LNCaP clone FGC (cell line): ENCODE data around the gene SNX14.

ENCODE experiments used
- DNase-seq: peaks from one replicate; pipeline ENCODE4 v3.0.0-alpha.2; 2011; ENCODE audit warnings: low read depth
- H3K4me3 ChIP-seq: 2 replicates; pipeline ENCODE4 v1.5.1; 2011; ENCODE audit warnings: mild to moderate bottlenecking, low read depth, low read length, control low read depth
- TF ChIP-seq, protein P1 (sequence below): IDR thresholded peaks from 2 replicates; pipeline ENCODE4 v1.5.1; 2012; ENCODE audit warnings: mild to moderate bottlenecking; ENCODE audit not compliant: control insufficient read depth, insufficient read depth; ENCODE audit errors: extremely low read depth

The SNX14 gene

DNA sequence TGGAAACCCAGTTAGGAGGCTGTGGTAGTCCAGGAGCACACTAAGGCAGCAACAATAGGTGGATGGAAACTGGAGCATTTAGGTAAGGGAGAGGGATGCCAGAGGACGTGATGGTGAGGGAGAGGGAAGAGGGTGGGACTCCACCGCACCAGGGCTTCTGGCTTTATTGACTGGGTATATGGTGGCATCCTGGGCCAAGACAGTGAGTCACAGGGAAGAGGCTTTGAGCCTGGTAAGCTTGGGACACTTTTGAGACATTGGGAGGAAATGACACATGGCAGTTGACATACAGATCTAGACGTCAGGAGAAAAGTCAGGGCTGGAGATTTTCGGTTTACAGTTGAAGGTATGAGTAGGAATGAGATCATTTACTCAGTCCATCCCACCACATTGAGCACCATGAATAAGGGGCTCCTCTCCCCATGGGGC, 128.9 kb downstream of the SNX14 start:
- DNase-seq = no peak
- no peak overlapping the region for H3K4me3 ChIP-seq
- TF ChIP-seq, protein P1, sequence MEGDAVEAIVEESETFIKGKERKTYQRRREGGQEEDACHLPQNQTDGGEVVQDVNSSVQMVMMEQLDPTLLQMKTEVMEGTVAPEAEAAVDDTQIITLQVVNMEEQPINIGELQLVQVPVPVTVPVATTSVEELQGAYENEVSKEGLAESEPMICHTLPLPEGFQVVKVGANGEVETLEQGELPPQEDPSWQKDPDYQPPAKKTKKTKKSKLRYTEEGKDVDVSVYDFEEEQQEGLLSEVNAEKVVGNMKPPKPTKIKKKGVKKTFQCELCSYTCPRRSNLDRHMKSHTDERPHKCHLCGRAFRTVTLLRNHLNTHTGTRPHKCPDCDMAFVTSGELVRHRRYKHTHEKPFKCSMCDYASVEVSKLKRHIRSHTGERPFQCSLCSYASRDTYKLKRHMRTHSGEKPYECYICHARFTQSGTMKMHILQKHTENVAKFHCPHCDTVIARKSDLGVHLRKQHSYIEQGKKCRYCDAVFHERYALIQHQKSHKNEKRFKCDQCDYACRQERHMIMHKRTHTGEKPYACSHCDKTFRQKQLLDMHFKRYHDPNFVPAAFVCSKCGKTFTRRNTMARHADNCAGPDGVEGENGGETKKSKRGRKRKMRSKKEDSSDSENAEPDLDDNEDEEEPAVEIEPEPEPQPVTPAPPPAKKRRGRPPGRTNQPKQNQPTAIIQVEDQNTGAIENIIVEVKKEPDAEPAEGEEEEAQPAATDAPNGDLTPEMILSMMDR = no peak

DNA sequence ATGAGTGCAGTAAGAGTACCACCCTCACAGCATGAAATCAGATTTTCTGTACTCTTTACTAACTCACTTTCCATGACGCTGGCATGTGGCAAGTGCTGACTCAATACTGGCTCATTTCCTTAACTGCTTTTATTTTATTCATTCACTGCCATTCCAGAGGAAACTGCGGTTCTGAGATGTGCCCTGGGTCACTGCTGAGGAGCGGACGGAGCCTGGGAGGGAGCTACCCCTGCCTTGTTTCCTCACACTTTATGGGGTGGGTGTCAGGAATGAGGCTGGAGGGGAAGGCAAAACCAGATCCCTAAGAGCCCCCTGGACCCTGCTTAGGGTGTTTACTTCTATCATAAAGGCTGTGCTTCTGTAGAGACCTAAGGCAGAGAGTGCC, 129.4 kb downstream of the SNX14 start:
- no peak overlapping the region for H3K4me3 ChIP-seq
- no peak for DNase-seq

DNA sequence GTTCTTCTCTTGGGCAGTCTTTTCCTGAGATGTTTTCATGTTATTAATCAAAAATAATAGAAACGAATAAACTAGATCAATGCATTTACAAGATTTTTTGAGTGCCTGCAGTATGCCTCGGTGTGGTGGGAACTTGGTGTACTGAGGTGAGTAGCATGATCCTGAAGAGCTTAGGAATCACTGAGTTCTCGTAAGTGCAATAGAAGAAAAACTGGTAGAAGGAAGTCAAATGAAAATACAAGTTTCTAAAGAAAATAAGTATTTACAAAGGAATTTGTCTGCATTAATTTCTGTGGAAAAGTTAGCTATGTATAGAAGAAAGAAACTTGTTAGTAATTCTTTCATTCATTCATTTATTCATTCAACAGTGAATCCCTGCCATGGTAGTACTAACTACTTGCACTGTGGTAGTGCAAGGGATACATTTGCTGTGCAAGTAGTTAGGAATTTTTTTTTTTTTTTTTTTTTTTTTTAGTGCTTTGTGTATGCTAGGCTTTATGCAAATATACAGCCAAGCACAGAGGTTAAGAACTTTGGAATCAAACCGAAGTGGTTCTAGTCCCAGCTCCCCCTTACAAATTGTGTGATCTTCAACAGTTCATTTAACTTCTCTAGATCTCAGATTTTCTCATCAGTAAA, 129.9 kb downstream of the SNX14 start:
- DNase-seq = no peak
- TF ChIP-seq, protein P1 = no peak
- H3K4me3 ChIP-seq = no peak overlapping the region

More for the DNA sequence above, 129.4 kb downstream of the SNX14 start:
- TF ChIP-seq, protein P1 = no peak

DNA sequence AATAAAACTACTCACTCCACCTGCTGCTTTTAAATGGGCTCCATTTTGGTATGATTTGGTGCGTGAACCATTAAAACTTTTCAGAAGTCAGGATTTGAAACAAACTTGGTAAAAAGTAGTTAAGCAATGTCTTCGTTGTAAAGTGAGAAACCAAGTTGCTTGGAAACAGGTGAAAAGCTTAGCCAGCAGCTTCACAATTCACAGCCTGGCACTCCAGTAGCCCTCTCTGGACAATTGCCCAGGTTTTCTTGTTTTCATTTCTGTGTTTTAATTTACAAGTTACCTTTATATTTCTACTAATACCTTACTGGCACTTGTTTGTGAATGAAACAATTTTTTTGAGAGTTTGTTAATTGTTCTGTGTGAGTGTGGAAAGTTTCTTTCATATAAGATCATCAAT, 131.0 kb downstream of the SNX14 start:
- no peak for DNase-seq
- TF ChIP-seq, protein P1 = no peak
- H3K4me3 ChIP-seq = no peak overlapping the region

DNA sequence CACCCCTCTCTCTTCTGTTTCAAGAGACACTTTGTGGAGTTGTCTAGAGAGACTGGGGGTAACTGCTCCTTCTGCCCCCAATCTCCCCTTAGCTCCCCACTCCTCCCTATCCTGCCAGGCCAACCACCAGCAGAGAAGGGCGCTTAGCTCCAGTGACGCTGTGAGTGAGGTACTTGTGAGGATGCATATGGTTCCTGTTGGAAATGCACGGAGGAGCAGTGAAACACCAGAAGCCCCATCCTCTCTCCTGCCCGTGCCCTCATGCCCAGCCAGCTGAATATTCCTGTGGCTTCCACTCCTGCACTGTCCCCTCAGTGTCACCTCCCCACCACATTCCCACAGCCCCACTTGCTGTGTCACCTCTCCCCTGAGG, 131.9 kb downstream of the SNX14 start:
- no peak overlapping the region for H3K4me3 ChIP-seq
- no peak for DNase-seq

DNA sequence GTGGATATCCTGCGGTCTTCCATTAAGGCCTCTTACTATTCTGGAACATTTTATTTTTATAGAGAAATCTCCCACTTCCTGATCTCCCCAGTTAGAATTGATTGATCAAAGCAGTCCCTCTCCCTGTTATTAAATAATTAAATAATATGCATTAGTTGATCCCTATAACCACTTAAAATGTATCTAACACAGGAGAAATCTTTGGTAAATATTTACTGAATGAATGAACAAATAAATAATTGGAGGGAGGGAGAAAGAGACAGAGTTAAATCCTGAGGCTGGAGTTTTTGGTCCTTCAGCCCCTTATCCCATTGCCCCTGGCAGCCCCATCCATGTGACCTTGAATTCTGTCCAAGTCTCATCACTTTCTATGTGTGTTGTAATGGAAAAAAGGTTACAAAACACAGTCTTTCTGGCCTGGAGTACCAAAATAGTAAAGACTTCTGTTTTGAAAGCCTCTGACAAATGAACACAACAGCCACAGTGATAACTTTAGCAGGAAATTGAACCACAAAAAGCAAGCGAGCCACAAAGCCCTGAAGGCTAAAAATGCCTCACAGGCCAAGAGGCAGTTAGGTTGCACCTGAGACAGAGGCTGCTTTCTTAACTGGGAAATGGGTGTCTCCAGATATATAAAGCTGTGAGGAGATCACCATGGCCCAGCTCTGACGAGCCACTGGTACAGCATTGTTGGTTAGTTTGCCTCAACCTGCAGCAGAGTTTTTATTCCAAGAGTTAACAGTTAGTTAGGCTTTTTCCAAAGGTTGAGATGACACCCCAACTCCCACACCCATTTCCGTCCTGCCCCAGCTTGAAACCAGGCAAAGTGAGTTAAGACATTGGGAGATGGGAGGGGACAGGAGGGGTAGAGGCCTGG, 132.5 kb downstream of the SNX14 start:
- TF ChIP-seq, protein P1 = no peak
- no peak overlapping the region for H3K4me3 ChIP-seq
- no peak for DNase-seq

More for the DNA sequence above, 131.9 kb downstream of the SNX14 start:
- TF ChIP-seq, protein P1 = no peak
